ENCODE results near the gene JAKMIP3.

JAKMIP3 gene

GRCh38 chr10:132065491-132066105, at the start of gene JAKMIP3:
Gene JAKMIP3 (plus strand): TSS chr10:132065946. CDS start chr10:132104809, 38,863 bp downstream.
- in situ Hi-C loops (cut with HindIII; ENCODE audit: low sequenced_read_pairs): no loop called here

GRCh38 chr10:132016514-132016913, 49.2 kb upstream of the JAKMIP3 start:
- in situ Hi-C loops (cut with HindIII; ENCODE audit: low sequenced_read_pairs): no loop called here

GRCh38 chr10:132018446-132018845, 47.3 kb upstream of the JAKMIP3 start:
- in situ Hi-C loops (cut with HindIII; ENCODE audit: low sequenced_read_pairs): no loop called here

- in situ Hi-C loops (cut with HindIII; ENCODE audit: low sequenced_read_pairs): no loop called here
These were observed 46.4 kb upstream of the JAKMIP3 start for GRCh38 chr10:132019366-132019765.

- in situ Hi-C loops (cut with HindIII; ENCODE audit: low sequenced_read_pairs): no loop called here
These were observed 45.3 kb upstream of the JAKMIP3 start for GRCh38 chr10:132020456-132020855.

GRCh38 chr10:132021046-132021445, 44.7 kb upstream of the JAKMIP3 start:
- in situ Hi-C loops (cut with HindIII; ENCODE audit: low sequenced_read_pairs): no loop called here

- in situ Hi-C loops (cut with HindIII; ENCODE audit: low sequenced_read_pairs): no loop called here
These were observed 44.1 kb upstream of the JAKMIP3 start for GRCh38 chr10:132021504-132022143.

GRCh38 chr10:132022241-132022640, 43.5 kb upstream of the JAKMIP3 start:
- in situ Hi-C loops (cut with HindIII; ENCODE audit: low sequenced_read_pairs): no loop called here

- in situ Hi-C loops (cut with HindIII; ENCODE audit: low sequenced_read_pairs): no loop called here
These were observed 42.5 kb upstream of the JAKMIP3 start for GRCh38 chr10:132023092-132023811.

GRCh38 chr10:132027423-132027983, 38.2 kb upstream of the JAKMIP3 start:
- in situ Hi-C loops (cut with HindIII; ENCODE audit: low sequenced_read_pairs): no loop called here

- in situ Hi-C loops (cut with HindIII; ENCODE audit: low sequenced_read_pairs): no loop called here
These were observed 37.0 kb upstream of the JAKMIP3 start for GRCh38 chr10:132028706-132029105.

GRCh38 chr10:132030898-132031463, 34.8 kb upstream of the JAKMIP3 start:
- in situ Hi-C loops (cut with HindIII; ENCODE audit: low sequenced_read_pairs): no loop called here

GRCh38 chr10:132033632-132034031, 32.1 kb upstream of the JAKMIP3 start:
- in situ Hi-C loops (cut with HindIII; ENCODE audit: low sequenced_read_pairs): no loop called here

GRCh38 chr10:132035476-132035875, 30.3 kb upstream of the JAKMIP3 start:
- in situ Hi-C loops (cut with HindIII; ENCODE audit: low sequenced_read_pairs): no loop called here

- in situ Hi-C loops (cut with HindIII; ENCODE audit: low sequenced_read_pairs): no loop called here
These were observed 29.4 kb upstream of the JAKMIP3 start for GRCh38 chr10:132036153-132036886.

GRCh38 chr10:132036887-132037675, 28.7 kb upstream of the JAKMIP3 start:
- in situ Hi-C loops (cut with HindIII; ENCODE audit: low sequenced_read_pairs): no loop called here

- in situ Hi-C loops (cut with HindIII; ENCODE audit: low sequenced_read_pairs): no loop called here
These were observed 28.1 kb upstream of the JAKMIP3 start for GRCh38 chr10:132037676-132037975.

GRCh38 chr10:132039371-132039770, 26.4 kb upstream of the JAKMIP3 start:
- in situ Hi-C loops (cut with HindIII; ENCODE audit: low sequenced_read_pairs): no loop called here

GRCh38 chr10:132040046-132040445, 25.7 kb upstream of the JAKMIP3 start:
- in situ Hi-C loops (cut with HindIII; ENCODE audit: low sequenced_read_pairs): no loop called here

- in situ Hi-C loops (cut with HindIII; ENCODE audit: low sequenced_read_pairs): no loop called here
These were observed 24.4 kb upstream of the JAKMIP3 start for GRCh38 chr10:132041340-132041739.

Measured in DLD1 (cell line).